ENCODE results near the gene LSS. TPM values are rescaled to one million over a fixed set of nuclear protein-coding genes. Genes with fewer than 3 reads are reported as not detected.

The LSS gene
- total and polyA plus RNA-seq, 2 donors: 14.9 to 15.4 TPM

- 95% methylated on average over 7 of the region's 7 CpGs for WGBS
- Histone ChIP-seq H3K27ac (ENCODE audit: low read depth in 1 of 2, low read length in 1 of 2) (no peak overlapping the region), H3K27me3 (ENCODE audit: control insufficient read depth in 2 of 2, insufficient read depth in 1 of 2, low read length in 1 of 2) (no peaks in the 10 kb centered on the region), H3K9me3 (ENCODE audit: control insufficient read depth in 2 of 2, insufficient read depth in 1 of 2, low read length in 1 of 2) (no peaks in the 10 kb centered on the region), H3K4me1 (ENCODE audit: control insufficient read depth in 2 of 2, insufficient read depth in 2 of 2, low read length in 2 of 2) (no peaks in the 10 kb centered on the region), H3K4me3 (ENCODE audit: low read length in 2 of 2) (no peak overlapping the region), H3K36me3 (ENCODE audit: control insufficient read depth in 2 of 2, insufficient read depth in 2 of 2, low read length in 1 of 2) (peaks cover 25 to 49% of the 10 kb centered on the region in 2 donors)
- DNase-seq (ENCODE audit: low read depth in 6 of 9, low spot score in 9 of 9): no peak
These were observed 17.2 kb downstream of the LSS start for GRCh38 chr21:46211376-46211775.

- no peak for DNase-seq (ENCODE audit: low read depth in 6 of 9, low spot score in 9 of 9)
- 97% methylated on average over 16 of the region's 16 CpGs for WGBS
- no peak overlapping the region for H3K4me3 ChIP-seq (ENCODE audit: low read length in 2 of 2)
- H3K4me1 ChIP-seq (ENCODE audit: control insufficient read depth in 2 of 2, insufficient read depth in 2 of 2, low read length in 2 of 2): no peaks in the 10 kb centered on the region
- H3K27ac ChIP-seq (ENCODE audit: low read depth in 1 of 2, low read length in 1 of 2): no peak overlapping the region
- H3K27me3 ChIP-seq (ENCODE audit: control insufficient read depth in 2 of 2, insufficient read depth in 1 of 2, low read length in 1 of 2): no peaks in the 10 kb centered on the region
- no peaks in the 10 kb centered on the region for H3K9me3 ChIP-seq (ENCODE audit: control insufficient read depth in 2 of 2, insufficient read depth in 1 of 2, low read length in 1 of 2)
- H3K36me3 ChIP-seq (ENCODE audit: control insufficient read depth in 2 of 2, insufficient read depth in 2 of 2, low read length in 1 of 2): peaks cover 30 to 51% of the 10 kb centered on the region in 2 donors
These were observed 18.0 kb downstream of the LSS start for GRCh38 chr21:46210378-46211136.

GRCh38 chr21:46208761-46209721 lies 19.5 kb downstream of the LSS start:
- Histone ChIP-seq H3K27me3 (ENCODE audit: control insufficient read depth in 2 of 2, insufficient read depth in 1 of 2, low read length in 1 of 2) (no peaks in the 10 kb centered on the region), H3K36me3 (ENCODE audit: control insufficient read depth in 2 of 2, insufficient read depth in 2 of 2, low read length in 1 of 2) (peaks cover 37 to 47% of the 10 kb centered on the region in 2 donors), H3K4me3 (ENCODE audit: low read length in 2 of 2) (no peak overlapping the region), H3K4me1 (ENCODE audit: control insufficient read depth in 2 of 2, insufficient read depth in 2 of 2, low read length in 2 of 2) (no peaks in the 10 kb centered on the region), H3K27ac (ENCODE audit: low read depth in 1 of 2, low read length in 1 of 2) (no peak overlapping the region), H3K9me3 (ENCODE audit: control insufficient read depth in 2 of 2, insufficient read depth in 1 of 2, low read length in 1 of 2) (no peaks in the 10 kb centered on the region)
- DNase-seq (ENCODE audit: low read depth in 6 of 9, low spot score in 9 of 9): no peak
- WGBS: 97% methylated on average over 23 of the region's 23 CpGs

- Histone ChIP-seq H3K36me3 (ENCODE audit: control insufficient read depth in 2 of 2, insufficient read depth in 2 of 2, low read length in 1 of 2) (peaks cover 40 to 47% of the 10 kb centered on the region in 2 donors), H3K4me1 (ENCODE audit: control insufficient read depth in 2 of 2, insufficient read depth in 2 of 2, low read length in 2 of 2) (no peaks in the 10 kb centered on the region), H3K9me3 (ENCODE audit: control insufficient read depth in 2 of 2, insufficient read depth in 1 of 2, low read length in 1 of 2) (no peaks in the 10 kb centered on the region), H3K4me3 (ENCODE audit: low read length in 2 of 2) (no peak overlapping the region), H3K27me3 (ENCODE audit: control insufficient read depth in 2 of 2, insufficient read depth in 1 of 2, low read length in 1 of 2) (no peaks in the 10 kb centered on the region), H3K27ac (ENCODE audit: low read depth in 1 of 2, low read length in 1 of 2) (no peak overlapping the region)
- 93% methylated on average over 27 of the region's 27 CpGs for WGBS
- DNase-seq (ENCODE audit: low read depth in 6 of 9, low spot score in 9 of 9): no peak
These were observed 20.5 kb downstream of the LSS start for GRCh38 chr21:46207920-46208591.

GRCh38 chr21:46207006-46207919 lies 21.3 kb downstream of the LSS start:
- no peaks in the 10 kb centered on the region for H3K9me3 ChIP-seq (ENCODE audit: control insufficient read depth in 2 of 2, insufficient read depth in 1 of 2, low read length in 1 of 2)
- no peaks in the 10 kb centered on the region for H3K4me1 ChIP-seq (ENCODE audit: control insufficient read depth in 2 of 2, insufficient read depth in 2 of 2, low read length in 2 of 2)
- H3K36me3 ChIP-seq (ENCODE audit: control insufficient read depth in 2 of 2, insufficient read depth in 2 of 2, low read length in 1 of 2): peaks cover 37 to 44% of the 10 kb centered on the region in 2 donors
- 96% methylated on average over 21 of the region's 21 CpGs for WGBS
- no peak overlapping the region for H3K27ac ChIP-seq (ENCODE audit: low read depth in 1 of 2, low read length in 1 of 2)
- DNase-seq (ENCODE audit: low read depth in 6 of 9, low spot score in 9 of 9): no peak
- no peaks in the 10 kb centered on the region for H3K27me3 ChIP-seq (ENCODE audit: control insufficient read depth in 2 of 2, insufficient read depth in 1 of 2, low read length in 1 of 2)
- no peak overlapping the region for H3K4me3 ChIP-seq (ENCODE audit: low read length in 2 of 2)

- peaks cover 33 to 37% of the 10 kb centered on the region in 2 donors for H3K36me3 ChIP-seq (ENCODE audit: control insufficient read depth in 2 of 2, insufficient read depth in 2 of 2, low read length in 1 of 2)
- no peaks in the 10 kb centered on the region for H3K4me1 ChIP-seq (ENCODE audit: control insufficient read depth in 2 of 2, insufficient read depth in 2 of 2, low read length in 2 of 2)
- no peak overlapping the region for H3K4me3 ChIP-seq (ENCODE audit: low read length in 2 of 2)
- H3K27me3 ChIP-seq (ENCODE audit: control insufficient read depth in 2 of 2, insufficient read depth in 1 of 2, low read length in 1 of 2): no peaks in the 10 kb centered on the region
- H3K27ac ChIP-seq (ENCODE audit: low read depth in 1 of 2, low read length in 1 of 2): no peak overlapping the region
- WGBS: 96% methylated on average over 24 of the region's 24 CpGs
- no peak for DNase-seq (ENCODE audit: low read depth in 6 of 9, low spot score in 9 of 9)
- no peaks in the 10 kb centered on the region for H3K9me3 ChIP-seq (ENCODE audit: control insufficient read depth in 2 of 2, insufficient read depth in 1 of 2, low read length in 1 of 2)
These were observed 22.2 kb downstream of the LSS start for GRCh38 chr21:46206163-46207005.

- WGBS: 96% methylated on average over 16 of the region's 16 CpGs
- Histone ChIP-seq H3K4me3 (ENCODE audit: low read length in 2 of 2) (no peak overlapping the region), H3K9me3 (ENCODE audit: control insufficient read depth in 2 of 2, insufficient read depth in 1 of 2, low read length in 1 of 2) (no peaks in the 10 kb centered on the region), H3K27ac (ENCODE audit: low read depth in 1 of 2, low read length in 1 of 2) (no peak overlapping the region), H3K36me3 (ENCODE audit: control insufficient read depth in 2 of 2, insufficient read depth in 2 of 2, low read length in 1 of 2) (peaks cover 33 to 37% of the 10 kb centered on the region in 2 donors), H3K27me3 (ENCODE audit: control insufficient read depth in 2 of 2, insufficient read depth in 1 of 2, low read length in 1 of 2) (no peaks in the 10 kb centered on the region), H3K4me1 (ENCODE audit: control insufficient read depth in 2 of 2, insufficient read depth in 2 of 2, low read length in 2 of 2) (no peaks in the 10 kb centered on the region)
- no peak for DNase-seq (ENCODE audit: low read depth in 6 of 9, low spot score in 9 of 9)
These were observed 22.8 kb downstream of the LSS start for GRCh38 chr21:46205766-46206162.

GRCh38 chr21:46205166-46205565 lies 23.4 kb downstream of the LSS start:
- 96% methylated on average over 18 of the region's 18 CpGs for WGBS
- DNase-seq (ENCODE audit: low read depth in 6 of 9, low spot score in 9 of 9): no peak
- H3K4me3 ChIP-seq (ENCODE audit: low read length in 2 of 2): no peak overlapping the region

More at GRCh38 chr21:46205166-46205565, 23.4 kb downstream of the LSS start:
- H3K27ac ChIP-seq (ENCODE audit: low read depth in 1 of 2, low read length in 1 of 2): no peak overlapping the region
- no peaks in the 10 kb centered on the region for H3K27me3 ChIP-seq (ENCODE audit: control insufficient read depth in 2 of 2, insufficient read depth in 1 of 2, low read length in 1 of 2)
- no peaks in the 10 kb centered on the region for H3K4me1 ChIP-seq (ENCODE audit: control insufficient read depth in 2 of 2, insufficient read depth in 2 of 2, low read length in 2 of 2)
- peaks cover 34 to 37% of the 10 kb centered on the region in 2 donors for H3K36me3 ChIP-seq (ENCODE audit: control insufficient read depth in 2 of 2, insufficient read depth in 2 of 2, low read length in 1 of 2)
- H3K9me3 ChIP-seq (ENCODE audit: control insufficient read depth in 2 of 2, insufficient read depth in 1 of 2, low read length in 1 of 2): no peaks in the 10 kb centered on the region

Measured in thymus (tissue), 11 donors.